Transverse colon (tissue), 4 donors: ENCODE results near the gene PRRT4. TPM values are rescaled to one million over a fixed set of nuclear protein-coding genes. Genes with fewer than 3 reads are reported as not detected.

Source experiments
- DNase-seq: peaks from one replicate; pipeline ENCODE4 v3.0.0-alpha.2; 2019
- H3K27ac ChIP-seq, 4 donors: fragments of 200-600 bp; sonication (generic); 2 replicates each; pipeline ENCODE4 v1.5.1; 2016 to 2018; ENCODE audit warnings: inconsistent platforms in 4 of 4
- H3K27me3 ChIP-seq: fragments of 200-600 bp; sonication (generic); 2 replicates; pipeline ENCODE4 v1.5.1; 2017; ENCODE audit warnings: inconsistent platforms
- H3K36me3 ChIP-seq, 4 donors: fragments of 200-600 bp; sonication (generic); 2 replicates each; pipeline ENCODE4 v1.5.1; 2017 to 2019; ENCODE audit warnings: inconsistent platforms in 4 of 4
- H3K4me1 ChIP-seq, 4 donors: fragments of 200-600 bp; sonication (generic); 2 replicates each; pipeline ENCODE4 v1.5.1; 2017 to 2020; ENCODE audit warnings: inconsistent platforms in 4 of 4
- H3K4me3 ChIP-seq, 4 donors: fragments of 200-600 bp; sonication (generic); 1 replicate in 1 of 4; 2 replicates in 3 of 4; pipeline versions ENCODE4 v1.5.1 to v1.6.1; 2017 to 2019; ENCODE audit warnings: inconsistent platforms in 4 of 4
- H3K9me3 ChIP-seq, 2 donors: fragments of 200-600 bp; sonication (generic); 2 replicates each; pipeline ENCODE4 v1.5.1; 2017 to 2019; ENCODE audit warnings: inconsistent platforms in 2 of 2
- EP300 ChIP-seq: sonication (generic); formaldehyde crosslinking; IDR thresholded peaks from one replicate; pipeline ENCODE4 v1.6.1; 2017; ENCODE audit warnings: antibody characterized with exemption, low read depth
- POLR2A ChIP-seq: fragments of 450-650 bp; IDR thresholded peaks from one replicate; pipeline ENCODE4 v1.6.1; 2016; ENCODE audit warnings: antibody characterized with exemption, mild to moderate bottlenecking, moderate library complexity
- POLR2AphosphoS5 ChIP-seq, 3 donors: sonication (generic); formaldehyde crosslinking; IDR thresholded peaks; one replicate each; pipeline ENCODE4 v1.6.1; 2016; ENCODE audit warnings: antibody characterized with exemption in 3 of 3
- WGBS, 2 donors: methylation state at CpG; one replicate each; pipeline ENCODE4 v1.1.5; 2018; ENCODE audit warnings: low coverage in 1 of 2; 5-methylcytosine and 5-hydroxymethylcytosine counted together
- in situ Hi-C, 4 donors: fragments of 200-750 bp; cut with MboI; loops; one replicate each; pipeline versions ENCODE4 v1.15.0 to v1.15.1; 2017; ENCODE audit warnings: low sequenced_read_pairs in 3 of 4, low pct_ligation_motif_present in 1 of 4, low pct_unique_long_range_greater_than_20kb in 1 of 4
- intact Hi-C: fragments of 100-400 bp; cut with DNase I; formaldehyde crosslinking; loops from one replicate; pipeline ENCODE4 v1.15.1; 2023; ENCODE audit warnings: low total_unique reads
- total RNA-seq, 4 donors: library from RNA; depleted of rRNA; stranded (reverse); fragments of >200 nt; gene quantifications; one replicate each; pipeline ENCODE4 v1.1.0, GENCODE V29; 2016
- TF ChIP-seq, protein P1 (sequence below), 5 experiments: fragments of 200-600 bp in 3 of 5; fragments of 450-650 bp in 2 of 5; sonication (generic) in 3 of 5; IDR thresholded peaks; 1 replicate in 2 of 5; 2 replicates in 3 of 5; pipeline ENCODE4 v1.5.1; 2016 to 2017; ENCODE audit warnings: antibody characterized with exemption in 5 of 5, inconsistent platforms in 3 of 5, mild to moderate bottlenecking in 2 of 5, moderate library complexity in 1 of 5

The PRRT4 gene
- total RNA-seq, 4 donors from 2014 or later = 0.16 to 0.41 TPM; not detected in 2

GRCh38 chr7:128398016-128398840, 36.7 kb upstream of the PRRT4 start:
- Histone ChIP-seq H3K9me3 (no peaks in the 10 kb centered on the region), H3K4me1 (no peaks in the 10 kb centered on the region), H3K27me3 (no peaks in the 10 kb centered on the region), H3K4me3 (no peak overlapping the region), H3K36me3 (peaks cover 0 to 10% (median 2%) of the 10 kb centered on the region in 4 donors), H3K27ac (no peak overlapping the region)
- in situ Hi-C loops = no loop called here
- TF ChIP-seq, protein P1, sequence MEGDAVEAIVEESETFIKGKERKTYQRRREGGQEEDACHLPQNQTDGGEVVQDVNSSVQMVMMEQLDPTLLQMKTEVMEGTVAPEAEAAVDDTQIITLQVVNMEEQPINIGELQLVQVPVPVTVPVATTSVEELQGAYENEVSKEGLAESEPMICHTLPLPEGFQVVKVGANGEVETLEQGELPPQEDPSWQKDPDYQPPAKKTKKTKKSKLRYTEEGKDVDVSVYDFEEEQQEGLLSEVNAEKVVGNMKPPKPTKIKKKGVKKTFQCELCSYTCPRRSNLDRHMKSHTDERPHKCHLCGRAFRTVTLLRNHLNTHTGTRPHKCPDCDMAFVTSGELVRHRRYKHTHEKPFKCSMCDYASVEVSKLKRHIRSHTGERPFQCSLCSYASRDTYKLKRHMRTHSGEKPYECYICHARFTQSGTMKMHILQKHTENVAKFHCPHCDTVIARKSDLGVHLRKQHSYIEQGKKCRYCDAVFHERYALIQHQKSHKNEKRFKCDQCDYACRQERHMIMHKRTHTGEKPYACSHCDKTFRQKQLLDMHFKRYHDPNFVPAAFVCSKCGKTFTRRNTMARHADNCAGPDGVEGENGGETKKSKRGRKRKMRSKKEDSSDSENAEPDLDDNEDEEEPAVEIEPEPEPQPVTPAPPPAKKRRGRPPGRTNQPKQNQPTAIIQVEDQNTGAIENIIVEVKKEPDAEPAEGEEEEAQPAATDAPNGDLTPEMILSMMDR (IDR thresholded peaks at IDR 0.05) = peak; percentile 91 to 95 (median 93)
- TF ChIP-seq EP300 = no peak
- intact Hi-C loops = loop anchor here (1.0 kb wide), 1 partner anchor 28 kb away; no protein-coding TSS in a partner anchor
- peak; percentile 69 for DNase-seq
- 72 to 81% methylated on average over 3 to 16 of the region's 16 CpGs for WGBS, 2 donors

DNA sequence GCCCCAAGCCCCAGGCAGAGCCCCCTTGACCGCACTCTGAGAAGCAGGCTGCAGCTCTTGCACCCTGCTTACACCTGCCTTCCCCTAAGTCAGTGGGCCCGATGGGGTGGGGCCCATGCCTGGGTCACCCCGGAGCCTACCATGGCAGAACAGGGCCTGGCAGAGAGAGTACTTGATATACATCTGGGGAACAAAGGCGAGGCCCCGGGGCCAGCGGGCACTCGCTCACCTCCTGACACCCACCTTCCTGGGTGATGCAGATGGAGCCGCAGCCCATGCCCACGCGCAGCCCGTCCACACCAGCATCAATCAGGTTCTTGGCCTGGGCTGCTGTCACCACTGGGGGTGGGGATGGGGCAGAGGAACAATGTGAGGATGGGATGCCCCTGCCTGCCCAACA, 34.9 kb upstream of the PRRT4 start:
- no peak overlapping the region for H3K4me3 ChIP-seq
- TF ChIP-seq, protein P1 (IDR thresholded peaks at IDR 0.05) = no peak
- no peak for TF ChIP-seq POLR2AphosphoS5 (IDR thresholded peaks at IDR 0.05)
- TF ChIP-seq POLR2A = no peak
- TF ChIP-seq EP300 = no peak
- WGBS, 2 donors = 98% methylated on average over 11 of the region's 11 CpGs; no CpG with 5 or more reads in 1 of the 2 donors
- in situ Hi-C loops = no loop called here
- H3K4me1 ChIP-seq = no peaks in the 10 kb centered on the region
- no peaks in the 10 kb centered on the region for H3K9me3 ChIP-seq
- intact Hi-C loops = no loop called here
- no peak overlapping the region for H3K27ac ChIP-seq
- H3K27me3 ChIP-seq = no peaks in the 10 kb centered on the region
- H3K36me3 ChIP-seq = peaks cover 0 to 10% (median 2%) of the 10 kb centered on the region in 4 donors
- no peak for DNase-seq

GRCh38 chr7:128395748-128396147, 34.3 kb upstream of the PRRT4 start:
- no peak overlapping the region for H3K4me3 ChIP-seq
- no peak for TF ChIP-seq EP300
- TF ChIP-seq POLR2AphosphoS5 (IDR thresholded peaks at IDR 0.05) = no peak
- no peak for TF ChIP-seq POLR2A
- TF ChIP-seq, protein P1 (IDR thresholded peaks at IDR 0.05) = no peak
- no peaks in the 10 kb centered on the region for H3K9me3 ChIP-seq
- H3K27me3 ChIP-seq = no peaks in the 10 kb centered on the region
- intact Hi-C loops (no loop called here), in situ Hi-C loops (no loop called here)
- DNase-seq = no peak
- H3K27ac ChIP-seq = no peak overlapping the region
- 96% methylated on average over 3 of the region's 3 CpGs; no CpG with 5 or more reads in 1 of the 2 donors for WGBS, 2 donors
- H3K36me3 ChIP-seq = peaks cover 0 to 10% (median 2%) of the 10 kb centered on the region in 4 donors
- H3K4me1 ChIP-seq = no peaks in the 10 kb centered on the region

GRCh38 chr7:128394904-128395496, 33.5 kb upstream of the PRRT4 start:
- no peak for TF ChIP-seq POLR2A
- TF ChIP-seq POLR2AphosphoS5 (IDR thresholded peaks at IDR 0.05) = no peak
- no peak for TF ChIP-seq EP300
- TF ChIP-seq, protein P1 (IDR thresholded peaks at IDR 0.05) = no peak
- Histone ChIP-seq H3K4me3 (no peak overlapping the region), H3K27me3 (no peaks in the 10 kb centered on the region), H3K9me3 (no peaks in the 10 kb centered on the region), H3K27ac (no peak overlapping the region), H3K4me1 (no peaks in the 10 kb centered on the region), H3K36me3 (peaks cover 0 to 10% (median 2%) of the 10 kb centered on the region in 4 donors)
- DNase-seq = no peak
- in situ Hi-C loops = no loop called here
- WGBS, 2 donors = 92% methylated on average over 12 of the region's 16 CpGs; no CpG with 5 or more reads in 1 of the 2 donors
- intact Hi-C loops = no loop called here
